HepG2 (cell line): ENCODE measurements around the gene PLEKHG5. TPM values are rescaled to one million over a fixed set of nuclear protein-coding genes. Genes with fewer than 3 reads are reported as not detected.

ENCODE experiments used
- AGO1 ChIP-seq: fragments of 200-400 bp; formaldehyde crosslinking; IDR thresholded peaks from 2 replicates; pipeline ENCODE4 v1.6.1; 2017; ENCODE audit warnings: mild to moderate bottlenecking, low read depth, low read length, moderate library complexity; ENCODE audit not compliant: poor library complexity, severe bottlenecking
- ARNTL ChIP-seq: sonication (generic); formaldehyde crosslinking; IDR thresholded peaks from 2 replicates; pipeline ENCODE4 v1.4.0; 2020; ENCODE audit warnings: mild to moderate bottlenecking, missing genetic modification reagents
- BHLHE40 ChIP-seq: IDR thresholded peaks from 2 replicates; pipeline ENCODE4 v1.6.1; 2011; ENCODE audit warnings: low read length, improper control_type of control experiment
- BORCS8-MEF2B ChIP-seq: sonication (generic); formaldehyde crosslinking; IDR thresholded peaks from 2 replicates; pipeline ENCODE4 v1.8.0; 2022; ENCODE audit warnings: mild to moderate bottlenecking, missing genetic modification reagents
- CHD2 ChIP-seq: IDR thresholded peaks from 2 replicates; pipeline ENCODE4 v1.6.1; 2011; ENCODE audit warnings: low read depth, low read length, improper control_type of control experiment
- HES4 ChIP-seq: sonication (generic); formaldehyde crosslinking; IDR thresholded peaks from 2 replicates; pipeline ENCODE4 v1.9.0; 2021; ENCODE audit warnings: mild to moderate bottlenecking, missing genetic modification reagents, borderline replicate concordance
- KDM2A ChIP-seq: sonication (generic); formaldehyde crosslinking; IDR thresholded peaks from 2 replicates; pipeline ENCODE4 v1.4.0; 2020; ENCODE audit warnings: low read depth, missing genetic modification reagents, borderline replicate concordance
- PBX3 ChIP-seq: sonication (generic); formaldehyde crosslinking; IDR thresholded peaks from 2 replicates; pipeline ENCODE4 v1.8.1; 2023; ENCODE audit warnings: missing genetic modification reagents, inconsistent platforms, borderline replicate concordance
- PRPF4 ChIP-seq: fragments of 200-400 bp; formaldehyde crosslinking; IDR thresholded peaks from 2 replicates; pipeline ENCODE4 v1.6.1; 2016; ENCODE audit warnings: low read length, low read depth; ENCODE audit not compliant: poor library complexity, severe bottlenecking
- SRY ChIP-seq: sonication (generic); formaldehyde crosslinking; IDR thresholded peaks from 2 replicates; pipeline ENCODE4 v1.8.0; 2022; ENCODE audit warnings: mild to moderate bottlenecking, missing genetic modification reagents
- XRCC5 ChIP-seq: fragments of 200-400 bp; formaldehyde crosslinking; optimal IDR thresholded peaks from 2 replicates; pipeline ENCODE3; 2017; ENCODE audit warnings: mild to moderate bottlenecking, low read length
- ZBTB25 ChIP-seq: IDR thresholded peaks from 2 replicates; pipeline ENCODE4 v1.6.1; 2018; ENCODE audit warnings: missing genetic modification reagents
- ZBTB3 ChIP-seq: sonication (generic); formaldehyde crosslinking; IDR thresholded peaks from 2 replicates; pipeline ENCODE4 v1.4.0; 2020; ENCODE audit warnings: low read depth, mild to moderate bottlenecking, moderate library complexity, missing genetic modification reagents, borderline replicate concordance
- ZNF160 ChIP-seq: sonication (generic); formaldehyde crosslinking; IDR thresholded peaks from 2 replicates; pipeline ENCODE4 v1.8.0; 2022; ENCODE audit warnings: mild to moderate bottlenecking, inconsistent platforms, missing genetic modification reagents
- ZNF264 ChIP-seq: sonication (generic); formaldehyde crosslinking; IDR thresholded peaks from 2 replicates; pipeline ENCODE4 v1.4.0; 2020; ENCODE audit warnings: missing genetic modification reagents
- ZNF280B ChIP-seq: sonication (generic); formaldehyde crosslinking; IDR thresholded peaks from 2 replicates; pipeline ENCODE4 v1.5.0; 2020; ENCODE audit warnings: missing genetic modification reagents, mild to moderate bottlenecking, borderline replicate concordance
- ZNF562 ChIP-seq: sonication (generic); formaldehyde crosslinking; IDR thresholded peaks from 2 replicates; pipeline ENCODE4 v1.8.0; 2022; ENCODE audit warnings: missing genetic modification reagents, borderline replicate concordance
- ZNF619 ChIP-seq: sonication (generic); formaldehyde crosslinking; IDR thresholded peaks from 2 replicates; pipeline ENCODE4 v1.4.0; 2020; ENCODE audit warnings: mild to moderate bottlenecking, missing genetic modification reagents
- ZNF790 ChIP-seq: sonication (generic); formaldehyde crosslinking; IDR thresholded peaks from 2 replicates; pipeline ENCODE4 v1.8.0; 2022; ENCODE audit warnings: missing genetic modification reagents, mild to moderate bottlenecking, borderline replicate concordance
- polyA plus RNA-seq, 8 experiments: library from polyadenylated mRNA; depleted of rRNA in 3 of 8; stranded (reverse) in 7 of 8; unstranded in 1 of 8; fragments of >200 nt; fragmentation: Illumina TruSeq in 4 of 8; extraction: Trizol in 4 of 8; gene quantifications; 2 replicates each; pipeline versions ENCODE4 v1.2.1 to v1.2.3, GENCODE V29; 2011 to 2016; ENCODE audit warnings: low read depth in 4 of 8, missing spikeins in 1 of 8, mixed read lengths in 1 of 8; ENCODE audit not compliant: insufficient read depth in 1 of 8
- total RNA-seq, 5 experiments: library from RNA; depleted of rRNA; stranded (reverse); fragments of >200 nt; fragmentation: Illumina TruSeq; extraction: Trizol; gene quantifications; 2 replicates each; pipeline ENCODE4 v1.2.3, GENCODE V29; 2016; ENCODE audit warnings: low read depth in 1 of 5
- TF ChIP-seq, protein P1 (sequence below): IDR thresholded peaks from 2 replicates; pipeline ENCODE4 v1.6.1; 2016; ENCODE audit warnings: low read depth, borderline replicate concordance
- TF ChIP-seq, protein P2 (sequence below): sonication (generic); formaldehyde crosslinking; conservative IDR thresholded peaks from 2 replicates; pipeline ENCODE4 v1.4.0; 2020; ENCODE audit warnings: missing genetic modification reagents

Gene PLEKHG5
- total and polyA plus RNA-seq, 2 of the 13 experiments (the other 11 are each of a cell fraction or from before 2014, with no cell fraction given), result 1.9 to 3.5 TPM

- TF ChIP-seq ZBTB3 (CRISPR knock-in tag) (no peak), BHLHE40 (no peak), ZNF562 (no peak), SRY (no peak), ARNTL (CRISPR knock-in tag) (no peak), ZNF790 (CRISPR knock-in tag) (no peak), AGO1 (peak; percentile 96), BORCS8-MEF2B (no peak), KDM2A (CRISPR knock-in tag) (peak; percentile 64; the same call in 1 of the 2 replicates), ZNF619 (CRISPR knock-in tag) (0 out of 2 replicates have a peak, but pooled peaks have one; percentile 45), ZBTB25 (0 out of 2 replicates have a peak, but pooled peaks have one; percentile 22), ZNF264 (CRISPR knock-in tag) (no peak), ZNF160 (no peak), XRCC5 (peak; percentile 72), CHD2 (no peak), PRPF4 (no peak), ZNF280B (CRISPR knock-in tag) (0 out of 2 replicates have a peak, but pooled peaks have one; percentile 11), PBX3 (CRISPR knock-in tag) (no peak), HES4 (CRISPR knock-in tag) (no peak)
- TF ChIP-seq, protein P1, sequence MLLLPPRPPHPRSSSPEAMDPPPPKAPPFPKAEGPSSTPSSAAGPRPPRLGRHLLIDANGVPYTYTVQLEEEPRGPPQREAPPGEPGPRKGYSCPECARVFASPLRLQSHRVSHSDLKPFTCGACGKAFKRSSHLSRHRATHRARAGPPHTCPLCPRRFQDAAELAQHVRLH (CRISPR knock-in tag), result no peak
- TF ChIP-seq, protein P2, sequence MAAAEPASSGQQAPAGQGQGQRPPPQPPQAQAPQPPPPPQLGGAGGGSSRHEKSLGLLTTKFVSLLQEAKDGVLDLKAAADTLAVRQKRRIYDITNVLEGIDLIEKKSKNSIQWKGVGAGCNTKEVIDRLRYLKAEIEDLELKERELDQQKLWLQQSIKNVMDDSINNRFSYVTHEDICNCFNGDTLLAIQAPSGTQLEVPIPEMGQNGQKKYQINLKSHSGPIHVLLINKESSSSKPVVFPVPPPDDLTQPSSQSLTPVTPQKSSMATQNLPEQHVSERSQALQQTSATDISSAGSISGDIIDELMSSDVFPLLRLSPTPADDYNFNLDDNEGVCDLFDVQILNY, result no peak
- TF ChIP-seq, all 625 proteins: peak for 41
These were observed 27.0 kb downstream of the PLEKHG5 start (continued) for GRCh38 chr1:6464514-6464836.
